Measurements from ENCODE around the gene NEUROD1.

DNA sequence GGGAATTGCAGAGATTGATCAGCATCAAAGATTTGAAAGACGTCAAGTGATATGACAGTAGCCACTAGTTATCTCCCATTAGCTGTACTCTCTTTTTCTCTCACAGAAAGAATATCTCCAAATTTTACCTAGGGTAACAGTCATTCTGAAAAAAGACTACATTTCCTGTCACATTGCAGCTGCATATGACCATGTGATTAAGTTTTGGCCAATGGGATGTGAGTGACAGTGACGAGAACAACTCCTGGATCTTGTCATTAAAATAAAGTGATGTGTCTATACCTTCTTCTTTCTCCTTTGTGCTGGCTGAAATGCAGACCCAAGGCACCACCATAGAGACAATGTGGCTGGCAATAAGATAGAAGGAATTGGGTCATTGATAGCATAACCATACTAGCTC is 10.5 kb upstream of the NEUROD1 start:
- TF ChIP-seq, protein P1, sequence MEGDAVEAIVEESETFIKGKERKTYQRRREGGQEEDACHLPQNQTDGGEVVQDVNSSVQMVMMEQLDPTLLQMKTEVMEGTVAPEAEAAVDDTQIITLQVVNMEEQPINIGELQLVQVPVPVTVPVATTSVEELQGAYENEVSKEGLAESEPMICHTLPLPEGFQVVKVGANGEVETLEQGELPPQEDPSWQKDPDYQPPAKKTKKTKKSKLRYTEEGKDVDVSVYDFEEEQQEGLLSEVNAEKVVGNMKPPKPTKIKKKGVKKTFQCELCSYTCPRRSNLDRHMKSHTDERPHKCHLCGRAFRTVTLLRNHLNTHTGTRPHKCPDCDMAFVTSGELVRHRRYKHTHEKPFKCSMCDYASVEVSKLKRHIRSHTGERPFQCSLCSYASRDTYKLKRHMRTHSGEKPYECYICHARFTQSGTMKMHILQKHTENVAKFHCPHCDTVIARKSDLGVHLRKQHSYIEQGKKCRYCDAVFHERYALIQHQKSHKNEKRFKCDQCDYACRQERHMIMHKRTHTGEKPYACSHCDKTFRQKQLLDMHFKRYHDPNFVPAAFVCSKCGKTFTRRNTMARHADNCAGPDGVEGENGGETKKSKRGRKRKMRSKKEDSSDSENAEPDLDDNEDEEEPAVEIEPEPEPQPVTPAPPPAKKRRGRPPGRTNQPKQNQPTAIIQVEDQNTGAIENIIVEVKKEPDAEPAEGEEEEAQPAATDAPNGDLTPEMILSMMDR (IDR thresholded peaks at IDR 0.05), result no peak
- TF ChIP-seq POLR2AphosphoS5 (IDR thresholded peaks at IDR 0.05), result no peak
